SK-MEL-5 (cell line): ENCODE measurements around the gene FSIP2. TPM values are rescaled to one million over a fixed set of nuclear protein-coding genes. Genes with fewer than 3 reads are reported as not detected.
A peak's percentile ranks its signal among the peaks of the same experiment; 100 is the strongest.

ENCODE experiments used
- DNase-seq: peaks from one replicate; pipeline ENCODE4 v3.0.0-alpha.2; 2016; ENCODE audit warnings: low read depth, low spot score
- in situ Hi-C: cut with HindIII; loops from 2 replicates; pipeline ENCODE4 v1.10.0; 2016; ENCODE audit warnings: low sequenced_read_pairs, high pct_unique_total_duplicates, low pct_unique_long_range_greater_than_20kb
- polyA plus RNA-seq, 2 experiments: library from polyadenylated mRNA; depleted of rRNA; stranded (reverse); fragments of >200 nt; gene quantifications; 2 replicates each; pipeline ENCODE4 v1.2.3, GENCODE V29; 2015
- total RNA-seq: library from RNA; depleted of rRNA; stranded (reverse); fragments of >200 nt; shearing (Covaris generic); gene quantifications from 2 replicates; pipeline ENCODE4 v1.2.3, GENCODE V29; 2014; rRNA removed

FSIP2 gene, protein sequence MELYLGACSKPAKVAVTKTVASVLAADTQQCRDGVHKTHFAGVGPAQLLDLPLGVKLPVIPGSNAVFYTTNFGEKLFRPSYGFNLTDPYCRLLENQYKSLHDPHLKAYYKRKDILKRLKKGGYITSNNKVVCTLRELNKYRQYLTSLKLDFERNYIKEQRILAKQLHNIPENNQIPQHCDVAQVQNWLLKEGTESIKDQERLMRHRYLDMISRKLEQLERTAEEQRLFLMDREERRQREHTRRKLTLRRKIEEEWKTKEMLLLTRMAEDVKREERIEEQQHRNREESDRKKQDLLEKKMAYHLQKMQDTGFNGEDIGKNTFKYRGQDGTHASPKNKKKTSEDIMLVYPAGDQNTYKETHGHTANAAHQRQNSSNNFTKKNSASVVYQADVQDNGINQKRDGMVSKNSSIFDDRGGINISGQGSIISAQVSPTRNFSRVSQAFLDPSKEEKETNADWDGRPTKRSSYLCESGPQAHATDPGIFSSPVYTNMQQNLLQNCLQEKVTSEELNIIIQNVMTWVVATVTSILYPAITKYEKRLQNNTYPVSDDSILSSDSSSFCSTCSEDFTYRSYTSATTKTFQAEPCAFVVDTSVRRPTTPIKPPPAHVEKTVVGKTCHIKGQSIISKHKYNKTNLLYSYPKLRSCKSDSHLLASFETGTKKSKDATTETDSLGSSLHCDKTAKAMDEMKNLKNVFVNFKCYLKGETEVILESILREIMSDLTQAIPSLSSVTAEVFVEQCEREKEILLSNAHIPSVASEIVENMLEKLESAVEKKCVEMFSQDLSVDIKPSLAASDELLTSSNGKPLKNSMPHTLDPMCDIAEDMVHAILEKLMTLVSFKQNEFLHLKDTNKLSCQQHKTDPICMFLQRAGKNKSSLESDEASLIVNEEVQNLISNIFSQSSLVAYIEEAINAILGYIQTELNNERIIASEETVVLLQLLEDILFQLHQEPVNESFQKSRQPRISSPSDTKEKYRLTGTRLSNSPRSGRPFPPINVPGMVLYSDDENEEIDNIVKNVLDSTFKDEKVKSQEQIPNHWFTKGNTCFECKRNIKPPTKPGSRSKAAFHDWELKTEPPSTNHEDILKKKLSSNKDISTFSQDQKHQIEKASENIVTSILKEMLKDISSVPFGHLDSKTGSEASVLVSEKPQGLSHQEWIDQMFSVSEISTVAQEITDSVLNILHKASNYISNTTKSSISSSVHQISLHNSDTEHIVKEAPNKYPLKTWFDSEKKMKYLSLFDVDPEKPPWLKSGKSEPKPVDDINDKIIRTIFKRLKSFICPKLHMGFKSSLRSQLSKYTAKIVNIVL (N-terminal part only)
- total RNA-seq, result not detected in 2 replicates
- 0.02 TPM in 1 of 2 replicates, not detected in the other for polyA plus RNA-seq (2015; cell fraction: cytosol; rRNA removed)
- polyA plus RNA-seq (2015; cell fraction: nucleus; rRNA removed), result 0.16 TPM in 1 of 2 replicates, not detected in the other

DNA sequence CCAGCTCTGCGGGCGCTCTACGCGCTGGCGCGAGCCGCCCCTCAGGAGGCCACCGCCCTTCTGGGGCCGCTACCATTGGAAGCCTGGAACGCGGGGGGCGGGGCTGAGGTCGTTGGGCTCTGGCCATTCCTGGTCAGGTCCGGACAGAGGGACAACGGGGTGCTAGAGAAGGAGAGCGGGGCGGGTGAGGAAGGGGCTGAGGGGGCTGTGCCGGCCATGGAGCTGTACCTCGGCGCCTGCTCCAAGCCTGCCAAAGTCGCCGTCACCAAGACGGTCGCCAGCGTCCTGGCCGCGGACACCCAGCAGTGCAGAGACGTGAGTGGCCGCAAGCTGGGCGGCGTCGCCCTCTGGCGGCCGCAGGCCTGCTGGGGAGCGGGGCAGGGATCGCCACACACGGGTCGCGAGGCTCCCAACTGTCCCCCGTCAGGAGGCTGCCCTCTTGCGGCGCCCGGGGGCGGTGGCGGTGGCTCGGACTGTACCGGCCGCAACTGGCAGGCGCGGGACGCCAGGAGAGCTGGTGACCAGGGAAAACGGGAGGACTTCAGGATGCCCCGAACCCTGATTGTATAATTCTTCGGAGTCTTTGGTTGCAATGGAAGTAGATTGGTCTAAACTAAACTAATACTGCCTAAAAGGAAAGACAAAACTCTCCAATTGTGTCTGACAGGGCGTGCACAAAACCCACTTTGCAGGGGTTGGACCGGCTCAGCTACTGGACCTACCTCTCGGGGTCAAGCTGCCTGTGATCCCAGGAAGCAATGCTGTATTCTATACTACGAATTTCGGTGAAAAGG, at the start of gene FSIP2:
Gene FSIP2, plus strand, starts transcription at position 126 of the 794 bp plus-strand sequence. Its CDS starts 91 bp downstream, at position 217.
- in situ Hi-C loops, result no loop called here
- peak; percentile 84 for DNase-seq

DNA sequence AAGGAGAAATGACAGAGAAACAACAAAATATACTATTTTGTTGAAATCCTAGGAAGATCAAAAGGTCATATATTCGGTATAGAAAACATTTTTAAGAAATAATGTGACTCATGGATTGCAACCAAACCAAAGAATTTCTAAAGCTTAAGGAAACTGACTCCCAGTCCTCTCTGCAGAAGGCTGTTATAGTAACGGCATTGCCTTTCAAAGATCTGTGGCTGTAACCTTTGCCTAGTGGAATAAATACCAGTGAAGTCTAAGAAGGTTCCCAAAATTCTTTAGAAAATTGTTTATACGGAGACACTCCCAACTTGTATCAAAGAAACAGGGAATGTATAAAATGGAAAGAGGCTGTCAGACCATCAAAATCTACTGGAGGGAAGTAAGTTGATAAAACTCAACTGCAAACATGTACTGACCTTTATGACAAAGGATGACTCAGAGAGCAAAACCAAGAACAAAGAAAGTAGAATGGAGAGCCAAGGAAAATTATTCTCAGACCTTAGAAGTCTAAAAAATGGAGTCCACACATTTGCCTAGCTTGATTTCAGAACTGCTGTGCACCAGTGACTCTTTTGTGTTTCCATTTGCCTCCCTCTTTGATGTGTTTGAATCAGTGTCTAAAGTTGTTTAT, 48.6 kb upstream of the FSIP2 start:
- DNase-seq, result no peak

DNA sequence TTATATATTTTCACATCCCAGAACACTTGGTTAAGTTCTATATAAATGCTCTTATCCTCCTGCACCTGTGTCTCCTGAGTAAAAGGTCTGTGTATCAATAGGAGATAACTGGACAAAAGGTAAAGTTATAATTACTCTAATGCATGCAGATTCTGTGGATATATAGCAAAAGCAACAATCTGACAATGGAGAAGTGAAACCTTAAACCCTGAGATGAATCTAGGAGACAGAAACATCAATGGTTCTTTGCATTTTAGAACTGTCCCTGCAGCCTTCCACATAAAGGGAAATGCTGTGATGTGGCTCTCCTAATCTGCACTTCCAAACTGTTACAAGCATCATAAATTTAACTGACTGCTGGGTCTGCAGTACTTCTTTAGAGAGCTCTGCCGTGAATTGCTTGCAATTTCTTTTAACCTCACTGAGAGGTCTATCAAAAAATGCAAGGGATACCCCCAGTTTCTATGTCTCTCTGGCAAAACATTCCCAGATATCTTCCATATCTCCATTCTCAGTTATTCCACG, 42.8 kb upstream of the FSIP2 start:
- in situ Hi-C loops, result no loop called here

More for the DNA sequence above, 48.6 kb upstream of the FSIP2 start:
- in situ Hi-C loops, result no loop called here

GRCh38 chr2:185700883-185701282, 37.7 kb upstream of the FSIP2 start:
- in situ Hi-C loops, result no loop called here
- DNase-seq, result no peak

More for the DNA sequence above, 42.8 kb upstream of the FSIP2 start:
- no peak for DNase-seq

GRCh38 chr2:185734658-185735057, 3.9 kb upstream of the FSIP2 start:
- no peak for DNase-seq
- in situ Hi-C loops, result no loop called here

DNA sequence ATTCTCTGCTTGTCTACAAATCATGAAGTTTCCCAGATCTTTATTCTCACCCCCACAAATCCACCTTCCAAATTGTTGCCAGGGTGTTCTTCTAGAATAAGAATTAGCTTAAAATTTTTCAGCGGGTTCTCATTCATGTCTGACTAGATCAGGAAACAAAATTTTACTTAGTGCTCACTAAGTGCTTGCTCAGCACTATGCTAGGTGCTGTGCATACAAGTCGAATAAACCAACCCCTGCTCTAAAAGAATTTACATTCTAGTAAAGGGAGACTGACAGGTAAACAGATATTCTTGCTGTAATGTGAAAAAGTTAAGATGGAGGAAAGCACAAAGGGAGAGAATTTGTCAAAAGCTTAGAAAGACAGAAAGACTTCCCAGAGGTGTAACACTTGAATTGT, 2.4 kb upstream of the FSIP2 start:
- in situ Hi-C loops, result no loop called here
- DNase-seq, result no peak

DNA sequence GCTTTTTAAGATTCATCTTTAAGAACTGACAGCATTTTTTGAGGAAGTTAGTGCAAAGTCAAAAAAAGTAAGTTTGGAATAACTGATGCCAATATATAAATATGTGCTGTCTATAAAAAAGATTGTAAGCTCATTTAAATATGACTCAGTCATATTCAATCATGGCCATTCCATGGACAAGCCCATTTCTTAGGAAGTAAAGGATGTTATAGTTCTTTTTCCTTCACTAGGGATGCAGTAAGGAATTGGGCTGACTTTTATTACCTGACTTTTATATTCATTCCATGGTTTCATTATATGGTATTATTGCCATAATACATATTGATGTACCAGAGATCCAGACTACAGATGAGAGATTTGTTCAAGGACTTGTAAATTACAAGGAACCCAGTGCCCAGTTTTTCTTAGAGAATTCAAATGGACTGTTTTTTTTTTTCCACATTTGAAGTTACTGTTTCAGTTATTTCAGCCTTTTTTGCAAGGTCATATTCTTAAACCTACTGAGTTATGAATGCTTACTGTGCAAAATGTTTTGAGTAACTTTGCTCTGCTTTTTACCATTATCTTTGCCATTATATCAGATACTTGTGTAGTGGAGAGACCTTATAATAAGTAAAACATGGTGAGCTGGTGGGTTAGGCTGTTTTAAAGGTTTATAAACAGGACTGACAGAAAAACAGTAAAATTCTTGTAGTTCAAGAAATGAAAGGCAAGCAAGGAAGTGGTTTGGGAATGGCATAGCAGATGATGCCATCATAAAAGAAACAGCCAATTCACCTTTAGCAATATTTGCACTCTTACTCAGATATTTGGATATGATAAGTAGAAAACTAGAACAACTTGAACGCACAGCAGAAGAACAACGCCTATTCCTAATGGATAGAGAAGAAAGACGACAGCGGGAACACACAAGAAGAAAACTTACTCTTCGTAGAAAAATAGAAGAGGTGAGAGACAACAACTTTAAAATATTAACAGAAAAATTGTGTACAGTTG, 7.6 kb downstream of the FSIP2 start:
- DNase-seq, result no peak
- in situ Hi-C loops, result no loop called here

DNA sequence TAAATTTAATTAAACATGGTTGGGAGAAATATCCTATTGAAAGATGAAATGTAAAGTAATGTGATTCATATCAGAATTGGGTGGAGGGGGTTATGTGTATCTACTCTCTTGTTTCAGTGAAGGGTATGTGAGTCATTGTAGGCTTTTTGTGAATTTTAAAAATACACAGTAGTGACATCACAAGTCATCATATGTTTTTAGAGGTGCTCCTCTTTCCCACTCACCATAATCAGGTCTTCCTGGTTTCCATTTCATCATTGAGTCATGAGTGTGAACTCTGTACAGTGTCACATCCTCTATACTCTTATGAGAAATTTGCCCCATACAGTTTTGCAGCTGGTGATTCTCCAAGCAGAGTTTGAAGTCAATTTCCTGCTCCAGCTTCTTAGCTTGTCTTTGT, 18.8 kb downstream of the FSIP2 start:
- DNase-seq, result no peak
- in situ Hi-C loops, result no loop called here

GRCh38 chr2:185771396-185771795, 32.8 kb downstream of the FSIP2 start:
- DNase-seq, result no peak
- in situ Hi-C loops, result no loop called here

- DNase-seq, result no peak
- in situ Hi-C loops, result no loop called here
Observed at GRCh38 chr2:185780890-185781289, 42.3 kb downstream of the FSIP2 start.

DNA sequence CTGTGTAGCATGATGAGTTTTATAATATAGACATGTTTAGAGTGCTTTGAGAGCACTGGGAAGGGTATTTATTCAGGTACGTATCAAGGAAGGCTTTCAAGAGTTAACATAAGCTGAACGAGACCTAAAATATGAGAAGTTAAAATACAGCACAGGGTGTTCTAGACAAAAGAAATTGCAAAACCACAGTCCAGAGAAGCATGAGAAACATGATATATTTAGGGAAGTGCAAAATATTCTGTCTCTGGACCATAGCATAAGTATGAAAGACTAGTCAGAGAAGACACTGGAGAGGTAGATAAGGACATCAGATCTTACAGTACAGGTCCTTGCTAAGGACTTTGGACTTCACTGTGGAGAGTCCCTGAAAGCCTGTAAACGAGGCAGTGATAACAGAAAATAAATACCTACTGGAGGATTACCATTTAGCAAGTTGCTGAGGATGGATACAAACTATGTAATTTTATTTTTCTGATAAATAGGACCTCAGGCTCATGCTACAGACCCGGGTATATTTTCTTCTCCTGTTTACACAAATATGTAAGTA, 43.7 kb downstream of the FSIP2 start:
- DNase-seq, result no peak
- in situ Hi-C loops, result no loop called here

GRCh38 chr2:185785156-185785555, 46.6 kb downstream of the FSIP2 start:
- DNase-seq, result no peak
- in situ Hi-C loops, result no loop called here

DNA sequence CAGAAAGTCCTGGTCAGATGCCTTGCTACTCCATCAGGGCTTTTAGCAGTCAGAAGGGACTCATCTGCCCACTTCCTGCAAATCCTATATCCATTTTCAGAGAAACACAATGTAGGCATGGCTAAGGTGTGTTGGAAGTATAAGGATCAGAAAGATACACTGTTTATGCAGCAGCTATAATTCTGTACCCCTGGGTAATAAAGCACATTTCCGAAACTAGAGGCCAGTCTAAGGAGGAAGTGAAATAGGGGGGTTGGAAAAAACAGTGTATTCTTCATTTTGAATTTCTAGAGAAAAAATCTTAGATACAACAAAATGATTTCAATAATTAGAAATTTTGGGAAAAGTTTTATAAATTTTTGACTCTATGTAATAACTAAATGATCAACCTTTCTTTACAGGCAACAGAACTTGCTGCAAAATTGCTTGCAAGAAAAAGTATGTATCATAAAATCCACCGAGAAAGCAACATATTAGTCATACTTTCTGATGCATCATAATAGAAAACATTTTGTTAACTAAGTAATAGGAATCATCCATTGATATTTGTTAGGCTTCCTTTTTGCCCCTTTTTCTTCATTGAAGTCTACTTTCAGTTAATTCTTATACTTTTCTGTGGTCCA, 47.4 kb downstream of the FSIP2 start:
- DNase-seq, result no peak
- in situ Hi-C loops, result no loop called here
